Gastroesophageal sphincter (tissue), 3 donors: Measurements from ENCODE around the gene FOXP4.

ENCODE experiments used
- POLR2AphosphoS5 ChIP-seq: sonication (generic); formaldehyde crosslinking; IDR thresholded peaks from one replicate; pipeline ENCODE4 v1.6.1; 2017; ENCODE audit warnings: antibody characterized with exemption
- TF ChIP-seq, protein P1 (sequence below), 4 experiments: fragments of 200-600 bp in 2 of 4; fragments of 450-650 bp in 2 of 4; sonication (generic) in 1 of 4; IDR thresholded peaks; one replicate each; pipeline ENCODE4 v1.5.1; 2017 to 2019; ENCODE audit warnings: antibody characterized with exemption in 4 of 4, mild to moderate bottlenecking in 2 of 4, moderate library complexity in 2 of 4

DNA sequence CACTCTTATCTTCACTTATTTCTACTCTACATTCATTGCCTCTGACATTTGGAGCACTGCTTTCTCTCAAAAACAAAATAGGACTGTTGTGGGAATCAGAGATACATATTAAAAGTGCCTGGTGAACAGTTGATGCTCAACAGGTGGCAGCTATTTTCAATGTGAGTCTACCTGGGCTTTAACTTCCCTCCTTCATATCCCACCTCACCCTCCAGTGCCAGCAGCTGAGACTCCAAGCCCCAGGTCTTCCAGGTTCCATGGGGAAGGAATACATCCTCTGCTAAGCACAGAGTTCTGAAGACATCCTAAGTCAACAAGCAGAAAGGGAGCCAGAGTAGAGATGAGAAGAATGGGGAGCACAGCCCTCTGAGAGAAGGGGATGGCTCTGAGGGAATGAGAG lies 7.0 kb upstream of the FOXP4 start:
- TF ChIP-seq, protein P1, sequence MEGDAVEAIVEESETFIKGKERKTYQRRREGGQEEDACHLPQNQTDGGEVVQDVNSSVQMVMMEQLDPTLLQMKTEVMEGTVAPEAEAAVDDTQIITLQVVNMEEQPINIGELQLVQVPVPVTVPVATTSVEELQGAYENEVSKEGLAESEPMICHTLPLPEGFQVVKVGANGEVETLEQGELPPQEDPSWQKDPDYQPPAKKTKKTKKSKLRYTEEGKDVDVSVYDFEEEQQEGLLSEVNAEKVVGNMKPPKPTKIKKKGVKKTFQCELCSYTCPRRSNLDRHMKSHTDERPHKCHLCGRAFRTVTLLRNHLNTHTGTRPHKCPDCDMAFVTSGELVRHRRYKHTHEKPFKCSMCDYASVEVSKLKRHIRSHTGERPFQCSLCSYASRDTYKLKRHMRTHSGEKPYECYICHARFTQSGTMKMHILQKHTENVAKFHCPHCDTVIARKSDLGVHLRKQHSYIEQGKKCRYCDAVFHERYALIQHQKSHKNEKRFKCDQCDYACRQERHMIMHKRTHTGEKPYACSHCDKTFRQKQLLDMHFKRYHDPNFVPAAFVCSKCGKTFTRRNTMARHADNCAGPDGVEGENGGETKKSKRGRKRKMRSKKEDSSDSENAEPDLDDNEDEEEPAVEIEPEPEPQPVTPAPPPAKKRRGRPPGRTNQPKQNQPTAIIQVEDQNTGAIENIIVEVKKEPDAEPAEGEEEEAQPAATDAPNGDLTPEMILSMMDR (IDR thresholded peaks at IDR 0.05), result no peak
- no peak for TF ChIP-seq POLR2AphosphoS5
